ENCODE measurements around the gene NSD2.

NSD2 gene

GRCh38 chr4:1948892-1949436 is 77.8 kb downstream of the NSD2 start:
- DNase-seq: no peak

- no peak for DNase-seq
These were observed 79.2 kb downstream of the NSD2 start for GRCh38 chr4:1950369-1950768.

- no peak for DNase-seq
These were observed 81.0 kb downstream of the NSD2 start for GRCh38 chr4:1952058-1952700.

- no peak for DNase-seq
These were observed 81.5 kb downstream of the NSD2 start for GRCh38 chr4:1952719-1953118.

- DNase-seq: no peak
These were observed 82.1 kb downstream of the NSD2 start for GRCh38 chr4:1953335-1953734.

- no peak for DNase-seq
These were observed 85.4 kb downstream of the NSD2 start for GRCh38 chr4:1956631-1957030.

- peak; percentile 60 for DNase-seq
These were observed 87.3 kb downstream of the NSD2 start for GRCh38 chr4:1958276-1959103.

- DNase-seq: peak; percentile 80
These were observed 87.9 kb downstream of the NSD2 start for GRCh38 chr4:1959104-1959384.

- no peak for DNase-seq
These were observed 89.1 kb downstream of the NSD2 start for GRCh38 chr4:1960170-1960825.

- no peak for DNase-seq
These were observed 89.8 kb downstream of the NSD2 start for GRCh38 chr4:1961038-1961437.

- no peak for DNase-seq
These were observed 90.4 kb downstream of the NSD2 start for GRCh38 chr4:1961563-1961962.

- no peak for DNase-seq
These were observed 91.8 kb downstream of the NSD2 start for GRCh38 chr4:1962980-1963379.

GRCh38 chr4:1964443-1964842 is 93.2 kb downstream of the NSD2 start:
- no peak for DNase-seq

GRCh38 chr4:1964971-1965370 is 93.8 kb downstream of the NSD2 start:
- no peak for DNase-seq

- DNase-seq: no peak
These were observed 96.4 kb downstream of the NSD2 start for GRCh38 chr4:1967512-1968149.

- DNase-seq: no peak
These were observed 97.6 kb downstream of the NSD2 start for GRCh38 chr4:1968686-1969295.

- no peak for DNase-seq
These were observed 98.9 kb downstream of the NSD2 start for GRCh38 chr4:1969928-1970723.

GRCh38 chr4:1970926-1971325 is 99.7 kb downstream of the NSD2 start:
- DNase-seq: no peak

- no peak for DNase-seq
These were observed 100.4 kb downstream of the NSD2 start for GRCh38 chr4:1971456-1972200.

- no peak for DNase-seq
These were observed 101.2 kb downstream of the NSD2 start for GRCh38 chr4:1972414-1972813.

- no peak for DNase-seq
These were observed 102.0 kb downstream of the NSD2 start for GRCh38 chr4:1973218-1973617.
